HuH-7.5 (cell line): ENCODE results near the gene ATP10A.
"Not testable (repeated sequence)": the region's sequence is repeated elsewhere in the genome, so short reads cannot be mapped to it uniquely, and the experiment has no call there.

Source experiments
- DNase-seq: peaks from one replicate; pipeline ENCODE4 v3.0.0; 2011; ENCODE audit warnings: low spot score

The ATP10A gene

DNA sequence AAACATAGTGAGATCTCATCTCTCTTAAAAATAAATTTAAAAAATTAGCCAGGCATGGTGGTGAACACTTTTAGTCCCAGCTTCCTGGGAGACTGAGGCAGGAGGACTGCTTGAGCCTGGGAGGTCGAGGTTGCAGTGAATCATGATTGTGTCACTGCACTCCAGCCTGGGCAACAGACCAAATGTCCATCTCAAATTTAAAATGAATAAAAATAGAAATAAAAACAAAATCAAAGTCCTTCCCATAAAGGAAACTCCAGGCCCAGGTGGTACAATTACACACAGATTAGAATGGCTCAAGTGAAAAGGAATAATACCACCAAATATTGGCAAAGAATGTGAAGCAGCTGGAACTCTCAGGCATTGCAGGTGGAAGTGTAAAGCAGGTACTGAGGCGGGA, 19.3 kb upstream of the ATP10A start:
- DNase-seq, result no peak

DNA sequence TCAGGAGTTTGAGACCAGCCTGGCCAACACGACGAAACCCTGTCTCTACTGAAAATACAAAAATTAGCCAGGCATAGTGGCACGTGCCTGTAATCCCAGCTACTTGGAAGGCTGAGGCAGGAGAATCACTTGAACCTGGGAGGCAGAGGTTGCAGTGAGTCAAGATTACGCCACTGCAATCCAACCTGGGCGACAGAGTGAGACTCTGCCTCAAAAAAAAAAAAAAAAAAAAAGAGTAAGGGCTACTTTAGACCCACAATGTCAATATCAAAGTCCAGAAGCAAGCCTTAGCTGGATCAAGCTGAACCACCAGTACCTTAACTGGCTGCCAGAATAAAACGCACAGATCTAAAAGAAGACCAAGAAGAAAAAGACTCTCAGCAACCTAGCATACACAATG, 17.8 kb upstream of the ATP10A start:
- DNase-seq, result not testable (repeated sequence)

DNA sequence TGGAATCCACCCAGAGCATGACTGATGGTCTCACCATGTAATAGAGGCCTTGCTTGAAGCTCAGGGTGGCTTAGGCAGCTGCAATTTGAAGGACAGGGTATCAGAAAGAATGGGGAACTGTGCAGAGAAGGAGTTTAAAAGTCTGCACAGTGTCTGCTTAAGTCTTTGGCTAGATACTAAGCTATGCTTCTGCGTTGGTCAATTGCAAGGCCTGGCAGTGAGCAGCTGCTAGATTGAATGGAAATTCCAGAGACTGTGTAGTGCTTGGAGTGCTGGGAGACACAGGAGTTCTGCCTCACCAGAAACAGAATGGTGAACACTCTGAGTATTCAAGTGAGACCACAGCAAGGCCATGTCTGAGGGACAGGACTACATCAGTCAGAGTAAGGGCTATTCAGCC, 17.3 kb upstream of the ATP10A start:
- DNase-seq, result no peak

DNA sequence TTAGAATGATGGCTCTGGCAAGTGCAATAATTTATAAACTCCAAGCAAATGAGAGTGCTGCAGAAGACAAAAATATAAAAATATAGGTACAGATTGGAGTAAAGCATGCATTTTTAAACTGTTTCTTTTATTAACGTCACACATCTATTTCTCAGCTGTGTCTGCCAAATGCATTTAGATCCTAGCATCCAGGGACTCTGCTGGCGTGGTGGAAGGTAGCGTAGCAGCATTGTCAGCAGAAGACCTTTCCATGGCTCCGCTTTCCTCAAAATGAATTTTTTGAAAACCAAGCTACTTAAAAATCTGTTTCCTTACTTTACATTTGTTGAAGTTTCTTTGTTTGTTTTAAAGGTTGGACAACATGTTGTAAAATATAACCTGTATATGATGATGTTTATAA, 16.3 kb upstream of the ATP10A start:
- DNase-seq, result no peak

- DNase-seq, result no peak
Measured at GRCh38 chr15:25877681-25878080, 14.6 kb upstream of the ATP10A start.

- no peak for DNase-seq
Measured at GRCh38 chr15:25876231-25877140, 13.4 kb upstream of the ATP10A start.

DNA sequence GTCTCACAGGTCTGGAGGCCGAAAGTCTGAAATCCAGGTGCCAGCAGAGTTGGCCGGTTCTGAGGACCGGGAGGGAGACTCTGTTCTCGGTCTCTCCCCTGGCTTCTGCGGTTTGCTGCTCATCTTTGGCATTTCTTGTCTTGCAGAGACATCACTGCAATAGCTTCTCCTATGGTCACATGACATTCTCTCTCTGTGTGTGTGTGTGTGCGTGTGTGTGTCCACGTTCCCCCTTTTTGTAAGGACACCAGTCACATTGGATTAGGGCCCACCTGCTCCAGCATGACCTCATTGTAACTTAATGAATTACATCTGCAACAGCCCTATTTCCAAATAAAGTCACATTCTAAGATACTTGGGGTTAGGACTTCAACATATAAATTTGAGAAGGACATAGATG, 12.4 kb upstream of the ATP10A start:
- DNase-seq, result no peak

- no peak for DNase-seq
Measured at GRCh38 chr15:25874379-25874778, 11.3 kb upstream of the ATP10A start.

DNA sequence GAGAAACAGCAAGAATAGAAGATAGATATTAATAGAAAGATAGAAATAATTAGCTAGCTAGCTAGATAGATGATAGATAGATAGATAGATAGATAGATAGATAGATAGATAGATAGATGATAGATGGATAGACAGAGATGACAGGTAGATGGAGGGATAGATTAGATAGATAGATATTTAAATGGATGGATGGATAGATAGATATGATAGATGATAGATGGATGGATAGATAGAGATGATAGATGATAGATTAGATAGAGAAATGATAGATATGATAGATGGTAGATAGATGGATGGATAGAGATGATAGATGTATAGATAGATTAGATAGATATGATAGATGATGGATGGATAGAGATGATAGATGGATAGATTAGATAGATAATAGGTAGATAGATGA, 8.3 kb upstream of the ATP10A start:
- DNase-seq, result no peak

DNA sequence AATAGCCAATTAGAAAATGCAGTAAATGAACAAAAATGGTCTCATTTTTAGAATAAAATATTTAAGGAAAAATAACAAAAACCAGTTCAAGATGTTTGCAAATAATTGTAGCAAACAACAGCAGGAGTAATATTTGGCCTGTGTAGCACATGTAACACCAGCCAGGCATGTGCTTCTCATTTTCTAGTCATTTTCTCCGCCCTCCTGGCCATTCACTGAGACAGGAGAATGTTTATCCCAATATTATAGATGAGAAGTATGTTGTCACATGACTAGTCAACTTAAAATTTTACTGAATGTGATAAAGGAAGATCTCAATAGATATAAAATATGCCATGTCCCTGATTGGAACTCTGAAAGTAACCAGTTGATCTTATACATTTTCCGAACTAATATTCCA, 7.8 kb upstream of the ATP10A start:
- no peak for DNase-seq

GRCh38 chr15:25869701-25870100, 6.6 kb upstream of the ATP10A start:
- DNase-seq, result no peak

GRCh38 chr15:25866874-25867273, 3.7 kb upstream of the ATP10A start:
- DNase-seq, result no peak

DNA sequence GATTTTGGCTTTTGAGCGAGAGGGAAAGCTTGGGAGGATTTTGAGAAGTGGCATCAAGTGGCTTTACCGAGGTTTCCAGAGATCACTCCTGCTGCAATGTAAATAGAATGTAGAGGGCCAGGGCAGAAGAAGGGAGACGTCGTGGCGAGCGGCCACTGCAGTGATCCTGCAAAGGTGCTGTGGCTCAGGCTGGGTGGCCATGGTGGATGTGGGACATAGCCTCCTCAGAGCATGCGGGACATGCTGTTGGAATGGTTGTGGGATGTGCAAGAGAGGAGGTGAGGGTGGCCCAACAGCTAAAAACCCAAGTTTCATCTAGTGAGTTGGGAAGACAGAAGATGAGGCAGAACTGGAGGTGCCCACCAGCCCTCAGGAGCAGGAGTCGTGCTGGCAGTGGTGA, 3.1 kb upstream of the ATP10A start:
- no peak for DNase-seq

DNA sequence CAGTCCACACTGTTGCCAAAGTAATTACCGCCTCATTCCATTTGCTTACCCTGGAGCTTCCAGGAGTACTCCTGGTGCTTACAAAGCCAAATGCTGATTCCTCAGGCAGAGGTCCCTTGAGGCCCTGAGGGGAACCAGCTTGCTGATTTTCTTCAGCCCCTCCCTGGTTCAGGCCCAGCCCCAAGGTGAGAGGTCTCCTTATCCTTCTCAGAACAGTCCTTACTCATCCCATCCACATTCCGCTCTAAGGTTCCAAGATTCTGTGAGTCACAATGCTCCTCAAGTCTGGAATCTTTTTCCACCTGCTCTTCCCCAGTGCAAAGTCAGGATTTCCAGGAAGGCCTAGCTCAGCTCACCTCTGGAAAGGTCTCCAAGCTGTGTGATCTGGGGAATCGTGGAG, 1.8 kb upstream of the ATP10A start:
- no peak for DNase-seq

- DNase-seq, result no peak
Measured at GRCh38 chr15:25863968-25864580, 947 bp upstream of the ATP10A start.

GRCh38 chr15:25862472-25863110, 536 bp downstream of the ATP10A start:
- no peak for DNase-seq

GRCh38 chr15:25862071-25862471, 1.1 kb downstream of the ATP10A start:
- no peak for DNase-seq

DNA sequence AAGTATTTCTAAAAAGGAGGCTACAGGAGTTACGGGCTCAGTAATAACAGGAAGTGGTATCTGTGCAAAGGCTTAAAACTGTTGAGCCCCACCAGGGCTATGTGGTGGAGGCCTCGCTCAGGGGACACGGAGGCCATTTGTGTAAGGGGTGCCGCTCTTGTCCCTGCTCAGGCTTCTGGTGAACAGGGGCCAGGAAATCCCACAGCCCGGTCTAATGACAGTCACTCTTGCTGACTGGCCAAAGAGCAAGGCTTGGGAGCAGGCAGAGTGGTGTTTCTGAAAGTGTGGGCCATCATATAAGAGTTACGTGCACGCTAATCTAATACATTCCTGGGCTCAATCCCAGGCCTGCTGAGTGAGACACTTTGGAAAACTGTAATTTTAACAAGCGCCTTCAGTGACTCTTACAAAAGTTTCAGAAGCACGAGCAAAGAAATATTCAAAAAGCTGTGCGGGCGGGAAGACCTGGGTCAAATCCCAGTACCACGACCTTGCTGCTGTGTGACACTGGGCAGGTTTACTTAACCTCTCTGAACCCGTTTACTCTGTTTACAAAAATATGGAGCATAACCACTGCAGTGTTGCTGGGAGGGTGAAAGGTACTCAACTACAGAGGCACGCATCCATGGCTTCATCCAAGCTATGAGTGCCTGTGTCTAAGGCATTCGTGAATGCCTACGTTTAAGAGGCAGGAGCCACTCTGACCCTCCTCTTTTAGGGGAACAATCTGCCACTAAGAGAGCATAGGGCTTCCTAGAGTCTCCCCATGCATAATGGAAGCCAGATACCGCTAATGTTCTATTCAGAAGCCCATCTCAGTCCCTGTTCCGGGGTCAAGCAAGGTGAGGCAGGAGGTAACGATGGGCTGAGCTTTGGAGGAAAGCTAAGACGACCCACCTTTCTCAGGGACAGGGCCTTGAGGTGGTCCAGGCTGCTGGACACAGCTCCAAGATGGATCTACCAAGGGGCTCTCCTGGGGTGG, 2.0 kb downstream of the ATP10A start:
- no peak for DNase-seq

DNA sequence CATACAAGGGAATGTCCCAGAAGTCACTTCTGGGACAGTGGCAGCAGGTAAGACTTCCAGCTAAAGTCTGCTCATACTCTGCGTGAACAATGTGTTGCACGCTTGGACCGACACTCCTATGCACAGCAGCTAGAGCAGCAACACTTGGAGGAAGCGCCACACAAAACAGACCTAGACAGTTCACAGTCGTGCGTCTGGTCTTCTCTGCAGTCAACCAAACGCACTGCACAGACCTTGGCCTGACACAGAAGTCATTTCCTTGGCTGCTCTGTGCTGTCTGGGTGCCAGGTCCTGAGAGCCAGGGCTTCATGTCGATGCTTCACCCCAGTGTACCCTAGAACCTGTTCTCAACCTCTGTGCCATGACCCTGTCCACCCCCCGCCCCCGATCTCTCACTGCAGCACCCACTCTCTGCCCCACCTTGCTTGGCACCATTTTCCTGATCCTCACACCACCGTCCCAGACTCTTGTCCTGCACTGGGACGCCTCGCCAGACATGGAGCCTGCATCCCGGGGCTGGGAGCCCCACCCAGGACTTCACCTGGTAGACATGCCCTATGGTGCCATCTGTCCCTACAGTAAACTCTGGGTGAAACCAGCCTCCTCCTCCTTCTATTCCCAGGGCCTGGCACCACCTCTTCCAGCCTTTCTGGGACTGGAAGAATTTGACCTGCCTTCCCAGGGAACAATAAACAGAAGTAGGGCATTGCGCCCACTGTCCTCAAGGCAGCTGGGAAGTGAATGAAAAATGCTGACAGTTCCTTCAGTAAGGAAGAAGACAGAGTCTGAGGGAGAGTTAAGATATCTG, 3.1 kb downstream of the ATP10A start:
- DNase-seq, result no peak

DNA sequence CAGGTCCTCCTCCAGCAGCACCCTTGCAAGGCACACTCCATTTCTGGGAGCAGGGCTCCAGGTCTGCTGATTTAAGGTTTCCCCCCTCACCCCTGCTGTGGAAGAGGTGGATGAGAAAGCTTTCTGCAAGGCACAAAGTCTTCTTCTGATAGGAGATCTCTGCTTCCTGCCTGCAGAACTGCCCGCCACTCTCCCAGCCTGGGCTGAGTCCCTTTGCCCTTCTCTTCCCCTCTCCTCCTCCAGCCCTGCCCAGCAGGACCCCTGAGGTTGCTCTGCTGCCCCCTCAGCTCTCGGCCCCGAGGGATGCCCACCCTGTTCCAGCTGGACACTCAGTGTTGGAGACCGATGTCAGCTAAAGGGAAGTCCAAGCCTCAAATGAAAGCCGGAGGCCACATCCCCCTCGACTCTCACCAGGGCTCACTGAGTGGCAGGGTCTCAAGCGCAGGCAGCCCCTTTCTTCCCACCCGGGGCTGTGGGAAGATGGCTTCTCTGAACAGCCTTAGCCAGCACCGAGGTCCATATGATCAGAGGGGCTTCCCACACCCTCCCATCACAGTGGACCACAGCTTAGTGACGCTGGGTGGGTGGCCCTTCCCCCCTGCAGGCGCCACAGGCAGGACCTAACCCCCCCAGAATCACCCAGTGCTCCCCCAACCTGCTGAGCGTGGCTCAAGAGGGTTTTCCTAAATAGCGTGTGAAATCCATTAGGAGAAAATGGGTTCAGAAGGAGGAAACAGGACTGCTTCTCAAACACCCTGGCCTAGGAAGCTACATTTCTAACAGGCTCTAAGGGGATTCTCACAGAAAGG, 4.0 kb downstream of the ATP10A start:
- DNase-seq, result no peak
